GM23338 (cell line): ENCODE measurements around the gene FAM78B. TPM values are rescaled to one million over a fixed set of nuclear protein-coding genes. Genes with fewer than 3 reads are reported as not detected.

ENCODE experiments used
- ATAC-seq: fragments of 200-7000 bp; cut with Tn5 transposase; 3 replicates; pipeline ENCODE4 v1.9.1; 2020
- DNase-seq: peaks from one replicate; pipeline ENCODE4 v3.0.0-alpha.2; 2015; ENCODE audit warnings: low spot score
- H2AFZ ChIP-seq: fragments of 200-600 bp; sonication (generic); 2 replicates; pipeline ENCODE4 v1.8.0; 2016; ENCODE audit warnings: antibody characterized with exemption, mild to moderate bottlenecking, moderate library complexity
- H3F3A ChIP-seq: fragments of 200-600 bp; sonication (generic); replicated peaks from 2 replicates; pipeline ENCODE4 v1.8.0; 2017; ENCODE audit warnings: antibody characterized with exemption, mixed run types, low read depth
- H3K27ac ChIP-seq: fragments of 200-600 bp; sonication (generic); 2 replicates; pipeline ENCODE4 v1.6.1; 2016; ENCODE audit warnings: low read depth
- H3K27me3 ChIP-seq: fragments of 200-600 bp; sonication (generic); 2 replicates; pipeline ENCODE4 v1.8.0; 2016; ENCODE audit warnings: mild to moderate bottlenecking, mixed run types, moderate library complexity; ENCODE audit not compliant: insufficient read depth
- H3K36me3 ChIP-seq: fragments of 200-600 bp; sonication (generic); 2 replicates; pipeline ENCODE4 v1.8.0; 2016; ENCODE audit warnings: mild to moderate bottlenecking; ENCODE audit not compliant: insufficient read depth
- H3K4me1 ChIP-seq: fragments of 200-600 bp; sonication (generic); 2 replicates; pipeline ENCODE4 v1.8.0; 2016; ENCODE audit warnings: mild to moderate bottlenecking, moderate library complexity; ENCODE audit not compliant: insufficient read depth
- H3K4me2 ChIP-seq: fragments of 200-600 bp; sonication (generic); 2 replicates; pipeline ENCODE4 v1.7.1; 2017; ENCODE audit warnings: mixed run types
- H3K4me3 ChIP-seq: fragments of 200-600 bp; sonication (generic); 2 replicates; pipeline ENCODE4 v1.6.1; 2016; ENCODE audit warnings: mixed run types
- H3K79me2 ChIP-seq: fragments of 200-600 bp; sonication (generic); replicated peaks from 2 replicates; pipeline ENCODE4 v1.8.0; 2017; ENCODE audit warnings: mild to moderate bottlenecking; ENCODE audit not compliant: insufficient read depth
- H3K9me2 ChIP-seq: fragments of 200-600 bp; sonication (generic); 2 replicates; pipeline ENCODE4 v1.8.0; 2017; ENCODE audit not compliant: insufficient read depth
- H4K20me1 ChIP-seq: fragments of 200-600 bp; sonication (generic); replicated peaks from 2 replicates; pipeline ENCODE4 v1.8.0; 2017; ENCODE audit warnings: mild to moderate bottlenecking; ENCODE audit not compliant: insufficient read depth
- H3K27ac Mint-ChIP-seq: 2 replicates; pipeline ENCODE4 v1.8.0; 2020; ENCODE audit warnings: inconsistent platforms, mild to moderate bottlenecking, moderate library complexity, mixed read lengths
- H3K27me3 Mint-ChIP-seq: 3 replicates; pipeline ENCODE4 v1.8.0; 2022; ENCODE audit warnings: low read depth, mild to moderate bottlenecking, moderate library complexity, mixed read lengths, inconsistent platforms; ENCODE audit not compliant: insufficient read depth, poor library complexity
- H3K36me3 Mint-ChIP-seq: 3 replicates; pipeline ENCODE4 v1.8.0; 2021; ENCODE audit warnings: low read depth, mild to moderate bottlenecking, inconsistent platforms, moderate library complexity, mixed read lengths
- H3K4me1 Mint-ChIP-seq: 3 replicates; pipeline ENCODE4 v1.8.0; 2020; ENCODE audit warnings: mild to moderate bottlenecking, inconsistent platforms, mixed read lengths
- H3K4me3 Mint-ChIP-seq: 3 replicates; pipeline ENCODE4 v1.8.0; 2021; ENCODE audit warnings: moderate library complexity, mild to moderate bottlenecking, inconsistent platforms, mixed read lengths
- H3K9me3 Mint-ChIP-seq: 3 replicates; pipeline ENCODE4 v1.8.0; 2020; ENCODE audit warnings: moderate library complexity, mild to moderate bottlenecking, inconsistent platforms, mixed read lengths
- CREB1 ChIP-seq: fragments of 250-450 bp; sonication (Bioruptor Pico); IDR thresholded peaks from 2 replicates; pipeline ENCODE4 v1.5.0; 2020; ENCODE audit warnings: low read depth, mild to moderate bottlenecking, moderate library complexity
- EZH2 ChIP-seq: fragments of 200-600 bp; sonication (generic); IDR thresholded peaks from one replicate; pipeline ENCODE4 v1.8.0; 2017; ENCODE audit warnings: antibody characterized with exemption, mild to moderate bottlenecking, low read depth; ENCODE audit not compliant: unreplicated experiment
- EZH2phosphoT487 ChIP-seq: fragments of 200-600 bp; sonication (generic); IDR thresholded peaks from one replicate; pipeline ENCODE4 v1.8.1; 2018; ENCODE audit warnings: antibody characterized with exemption; ENCODE audit not compliant: unreplicated experiment
- NANOG ChIP-seq: IDR thresholded peaks from 2 replicates; pipeline ENCODE4 v1.6.1; 2016; ENCODE audit warnings: antibody characterized with exemption, borderline replicate concordance
- POLR2AphosphoS5 ChIP-seq: IDR thresholded peaks from 2 replicates; pipeline ENCODE4 v1.6.1; 2016; ENCODE audit warnings: antibody characterized with exemption, low read depth
- STAT1 ChIP-seq: IDR thresholded peaks from one replicate; pipeline ENCODE4 v1.6.1; 2016; ENCODE audit warnings: antibody characterized with exemption; ENCODE audit not compliant: unreplicated experiment
- ZNF114 ChIP-seq: fragments of 250-450 bp; sonication (Bioruptor Pico); IDR thresholded peaks from 2 replicates; pipeline ENCODE4 v1.5.0; 2020; ENCODE audit warnings: mild to moderate bottlenecking, moderate library complexity
- ZNF331 ChIP-seq: fragments of 250-450 bp; sonication (Bioruptor Pico); IDR thresholded peaks from 2 replicates; pipeline ENCODE4 v1.5.0; 2020; ENCODE audit warnings: low read depth, mild to moderate bottlenecking, moderate library complexity
- polyA plus RNA-seq: library from polyadenylated mRNA; unstranded; fragments of >200 nt; fragmentation: Nextera tagmentation; extraction: Ambion mirVana; gene quantifications from 2 replicates; pipeline ENCODE4 v1.2.1, GENCODE V29; 2016
- total RNA-seq: library from RNA; depleted of rRNA; stranded (reverse); fragments of >200 nt; shearing (Covaris generic); gene quantifications from 2 replicates; pipeline ENCODE4 v1.2.3, GENCODE V29; 2014
- TF ChIP-seq, protein P1 (sequence below), 2 experiments: fragments of 200-600 bp in 1 of 2; sonication (generic) in 1 of 2; conservative IDR thresholded peaks; 2 replicates each; pipeline versions ENCODE4 v1.5.1 to v1.6.1; 2016 to 2017; ENCODE audit warnings: antibody characterized with exemption in 2 of 2, low read depth in 2 of 2, mild to moderate bottlenecking in 2 of 2, moderate library complexity in 1 of 2
- TF ChIP-seq, protein P2 (sequence below): fragments of 250-450 bp; sonication (Bioruptor Pico); IDR thresholded peaks from 2 replicates; pipeline ENCODE4 v1.5.0; 2020; ENCODE audit warnings: mild to moderate bottlenecking, moderate library complexity

The FAM78B gene
- total and polyA plus RNA-seq, 2 experiments from 2014 or later, result 1.6 to 4.6 TPM

DNA sequence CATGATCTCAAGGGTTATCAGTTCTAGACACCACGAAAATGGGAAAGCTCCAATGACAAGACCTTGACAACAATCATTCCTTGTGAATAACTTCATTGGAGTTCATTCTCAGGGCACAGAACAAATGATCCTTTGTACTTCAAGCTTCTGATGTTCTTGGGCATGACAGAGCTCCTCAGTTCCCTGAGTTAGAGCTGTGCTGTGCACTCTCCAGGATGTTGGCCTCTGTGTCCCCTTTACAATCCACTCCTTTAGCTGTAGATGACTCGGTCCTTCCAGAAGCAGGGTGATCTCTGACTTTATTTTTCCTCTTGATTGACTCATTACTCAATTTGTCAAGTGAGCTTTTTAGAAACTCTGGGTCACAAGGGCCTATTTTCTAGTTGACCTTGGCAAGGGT lies 3.9 kb upstream of the FAM78B start:
- DNase-seq, result no peak
- H3K4me1 Mint-ChIP-seq, result peaks cover 32% of the 10 kb centered on the region
- peaks cover 21% of the 10 kb centered on the region for H3K27me3 Mint-ChIP-seq
- TF ChIP-seq, protein P1, sequence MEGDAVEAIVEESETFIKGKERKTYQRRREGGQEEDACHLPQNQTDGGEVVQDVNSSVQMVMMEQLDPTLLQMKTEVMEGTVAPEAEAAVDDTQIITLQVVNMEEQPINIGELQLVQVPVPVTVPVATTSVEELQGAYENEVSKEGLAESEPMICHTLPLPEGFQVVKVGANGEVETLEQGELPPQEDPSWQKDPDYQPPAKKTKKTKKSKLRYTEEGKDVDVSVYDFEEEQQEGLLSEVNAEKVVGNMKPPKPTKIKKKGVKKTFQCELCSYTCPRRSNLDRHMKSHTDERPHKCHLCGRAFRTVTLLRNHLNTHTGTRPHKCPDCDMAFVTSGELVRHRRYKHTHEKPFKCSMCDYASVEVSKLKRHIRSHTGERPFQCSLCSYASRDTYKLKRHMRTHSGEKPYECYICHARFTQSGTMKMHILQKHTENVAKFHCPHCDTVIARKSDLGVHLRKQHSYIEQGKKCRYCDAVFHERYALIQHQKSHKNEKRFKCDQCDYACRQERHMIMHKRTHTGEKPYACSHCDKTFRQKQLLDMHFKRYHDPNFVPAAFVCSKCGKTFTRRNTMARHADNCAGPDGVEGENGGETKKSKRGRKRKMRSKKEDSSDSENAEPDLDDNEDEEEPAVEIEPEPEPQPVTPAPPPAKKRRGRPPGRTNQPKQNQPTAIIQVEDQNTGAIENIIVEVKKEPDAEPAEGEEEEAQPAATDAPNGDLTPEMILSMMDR (conservative IDR thresholded peaks at IDR 0.05; ENCODE audit: low read depth in 2 of 2), result no peak
- TF ChIP-seq EZH2phosphoT487, result no peak
- TF ChIP-seq CREB1, result no peak
- no peak for TF ChIP-seq STAT1
- TF ChIP-seq ZNF331, result no peak
- no peak for TF ChIP-seq EZH2
- TF ChIP-seq, protein P2, sequence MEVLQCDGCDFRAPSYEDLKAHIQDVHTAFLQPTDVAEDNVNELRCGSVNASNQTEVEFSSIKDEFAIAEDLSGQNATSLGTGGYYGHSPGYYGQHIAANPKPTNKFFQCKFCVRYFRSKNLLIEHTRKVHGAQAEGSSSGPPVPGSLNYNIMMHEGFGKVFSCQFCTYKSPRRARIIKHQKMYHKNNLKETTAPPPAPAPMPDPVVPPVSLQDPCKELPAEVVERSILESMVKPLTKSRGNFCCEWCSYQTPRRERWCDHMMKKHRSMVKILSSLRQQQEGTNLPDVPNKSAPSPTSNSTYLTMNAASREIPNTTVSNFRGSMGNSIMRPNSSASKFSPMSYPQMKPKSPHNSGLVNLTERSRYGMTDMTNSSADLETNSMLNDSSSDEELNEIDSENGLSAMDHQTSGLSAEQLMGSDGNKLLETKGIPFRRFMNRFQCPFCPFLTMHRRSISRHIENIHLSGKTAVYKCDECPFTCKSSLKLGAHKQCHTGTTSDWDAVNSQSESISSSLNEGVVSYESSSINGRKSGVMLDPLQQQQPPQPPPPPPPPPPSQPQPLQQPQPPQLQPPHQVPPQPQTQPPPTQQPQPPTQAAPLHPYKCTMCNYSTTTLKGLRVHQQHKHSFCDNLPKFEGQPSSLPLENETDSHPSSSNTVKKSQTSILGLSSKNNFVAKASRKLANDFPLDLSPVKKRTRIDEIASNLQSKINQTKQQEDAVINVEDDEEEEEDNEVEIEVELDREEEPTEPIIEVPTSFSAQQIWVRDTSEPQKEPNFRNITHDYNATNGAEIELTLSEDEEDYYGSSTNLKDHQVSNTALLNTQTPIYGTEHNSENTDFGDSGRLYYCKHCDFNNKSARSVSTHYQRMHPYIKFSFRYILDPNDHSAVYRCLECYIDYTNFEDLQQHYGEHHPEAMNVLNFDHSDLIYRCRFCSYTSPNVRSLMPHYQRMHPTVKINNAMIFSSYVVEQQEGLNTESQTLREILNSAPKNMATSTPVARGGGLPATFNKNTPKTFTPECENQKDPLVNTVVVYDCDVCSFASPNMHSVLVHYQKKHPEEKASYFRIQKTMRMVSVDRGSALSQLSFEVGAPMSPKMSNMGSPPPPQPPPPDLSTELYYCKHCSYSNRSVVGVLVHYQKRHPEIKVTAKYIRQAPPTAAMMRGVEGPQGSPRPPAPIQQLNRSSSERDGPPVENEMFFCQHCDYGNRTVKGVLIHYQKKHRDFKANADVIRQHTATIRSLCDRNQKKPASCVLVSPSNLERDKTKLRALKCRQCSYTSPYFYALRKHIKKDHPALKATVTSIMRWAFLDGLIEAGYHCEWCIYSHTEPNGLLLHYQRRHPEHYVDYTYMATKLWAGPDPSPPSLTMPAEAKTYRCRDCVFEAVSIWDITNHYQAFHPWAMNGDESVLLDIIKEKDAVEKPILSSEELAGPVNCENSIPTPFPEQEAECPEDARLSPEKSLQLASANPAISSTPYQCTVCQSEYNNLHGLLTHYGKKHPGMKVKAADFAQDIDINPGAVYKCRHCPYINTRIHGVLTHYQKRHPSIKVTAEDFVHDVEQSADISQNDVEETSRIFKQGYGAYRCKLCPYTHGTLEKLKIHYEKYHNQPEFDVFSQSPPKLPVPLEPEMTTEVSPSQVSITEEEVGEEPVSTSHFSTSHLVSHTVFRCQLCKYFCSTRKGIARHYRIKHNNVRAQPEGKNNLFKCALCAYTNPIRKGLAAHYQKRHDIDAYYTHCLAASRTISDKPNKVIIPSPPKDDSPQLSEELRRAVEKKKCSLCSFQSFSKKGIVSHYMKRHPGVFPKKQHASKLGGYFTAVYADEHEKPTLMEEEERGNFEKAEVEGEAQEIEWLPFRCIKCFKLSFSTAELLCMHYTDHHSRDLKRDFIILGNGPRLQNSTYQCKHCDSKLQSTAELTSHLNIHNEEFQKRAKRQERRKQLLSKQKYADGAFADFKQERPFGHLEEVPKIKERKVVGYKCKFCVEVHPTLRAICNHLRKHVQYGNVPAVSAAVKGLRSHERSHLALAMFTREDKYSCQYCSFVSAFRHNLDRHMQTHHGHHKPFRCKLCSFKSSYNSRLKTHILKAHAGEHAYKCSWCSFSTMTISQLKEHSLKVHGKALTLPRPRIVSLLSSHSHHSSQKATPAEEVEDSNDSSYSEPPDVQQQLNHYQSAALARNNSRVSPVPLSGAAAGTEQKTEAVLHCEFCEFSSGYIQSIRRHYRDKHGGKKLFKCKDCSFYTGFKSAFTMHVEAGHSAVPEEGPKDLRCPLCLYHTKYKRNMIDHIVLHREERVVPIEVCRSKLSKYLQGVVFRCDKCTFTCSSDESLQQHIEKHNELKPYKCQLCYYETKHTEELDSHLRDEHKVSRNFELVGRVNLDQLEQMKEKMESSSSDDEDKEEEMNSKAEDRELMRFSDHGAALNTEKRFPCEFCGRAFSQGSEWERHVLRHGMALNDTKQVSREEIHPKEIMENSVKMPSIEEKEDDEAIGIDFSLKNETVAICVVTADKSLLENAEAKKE (CRISPR knock-in tag), result no peak
- TF ChIP-seq NANOG, result no peak
- no peak for TF ChIP-seq ZNF114 (CRISPR knock-in tag)
- no peak for TF ChIP-seq POLR2AphosphoS5
- Histone ChIP-seq H3F3A (no peaks in the 10 kb centered on the region), H3K79me2 (no peaks in the 10 kb centered on the region), H3K27me3 (peaks cover 11% of the 10 kb centered on the region), H3K4me3 (no peak overlapping the region), H3K4me2 (0 out of 2 replicates have a peak overlapping the region, but pooled peaks have one; percentile 62), H3K9me2 (peaks cover 10% of the 10 kb centered on the region; the same call in 1 of the 2 replicates), H3K36me3 (no peaks in the 10 kb centered on the region), H2AFZ (no peak overlapping the region), H3K27ac (no peak overlapping the region), H4K20me1 (no peaks in the 10 kb centered on the region), H3K4me1 (peaks cover 35% of the 10 kb centered on the region)
- H3K4me3 Mint-ChIP-seq, result no peak overlapping the region
- H3K36me3 Mint-ChIP-seq, result no peaks in the 10 kb centered on the region
- ATAC-seq, result no peak
- no peak overlapping the region for H3K27ac Mint-ChIP-seq
- H3K9me3 Mint-ChIP-seq, result no peaks in the 10 kb centered on the region; the same call in 2 of the 3 replicates
